ENCODE results near the gene PTPRM.

The PTPRM gene

GRCh38 chr18:7812431-7813063 lies 245.4 kb downstream of the PTPRM start:
- FAIRE-seq: no peak

GRCh38 chr18:7813131-7813530 lies 246.0 kb downstream of the PTPRM start:
- no peak for FAIRE-seq

GRCh38 chr18:7814754-7815315 lies 247.7 kb downstream of the PTPRM start:
- FAIRE-seq: no peak

- no peak for FAIRE-seq
Measured at GRCh38 chr18:7815787-7816186, 248.7 kb downstream of the PTPRM start.

GRCh38 chr18:7817575-7818230 lies 250.6 kb downstream of the PTPRM start:
- FAIRE-seq: no peak

- FAIRE-seq: no peak
Measured at GRCh38 chr18:7821784-7822183, 254.7 kb downstream of the PTPRM start.

- no peak for FAIRE-seq
Measured at GRCh38 chr18:7822435-7823331, 255.6 kb downstream of the PTPRM start.

GRCh38 chr18:7824970-7825369 lies 257.9 kb downstream of the PTPRM start:
- FAIRE-seq: no peak

- FAIRE-seq: no peak
Measured at GRCh38 chr18:7830468-7830867, 263.4 kb downstream of the PTPRM start.

GRCh38 chr18:7839548-7839947 lies 272.4 kb downstream of the PTPRM start:
- no peak for FAIRE-seq

- FAIRE-seq: no peak
Measured at GRCh38 chr18:7840411-7840810, 273.3 kb downstream of the PTPRM start.

- no peak for FAIRE-seq
Measured at GRCh38 chr18:7844017-7844416, 276.9 kb downstream of the PTPRM start.

GRCh38 chr18:7844418-7844817 lies 277.3 kb downstream of the PTPRM start:
- no peak for FAIRE-seq

GRCh38 chr18:7846335-7846734 lies 279.2 kb downstream of the PTPRM start:
- FAIRE-seq: no peak

- no peak for FAIRE-seq
Measured at GRCh38 chr18:7847357-7848053, 280.4 kb downstream of the PTPRM start.

- no peak for FAIRE-seq
Measured at GRCh38 chr18:7848054-7848412, 280.9 kb downstream of the PTPRM start.

- FAIRE-seq: no peak
Measured at GRCh38 chr18:7850446-7850845, 283.3 kb downstream of the PTPRM start.

- no peak for FAIRE-seq
Measured at GRCh38 chr18:7855028-7855427, 287.9 kb downstream of the PTPRM start.

- FAIRE-seq: no peak
Measured at GRCh38 chr18:7855671-7856070, 288.6 kb downstream of the PTPRM start.

GRCh38 chr18:7856116-7856515 lies 289.0 kb downstream of the PTPRM start:
- no peak for FAIRE-seq

- no peak for FAIRE-seq
Measured at GRCh38 chr18:7856733-7857132, 289.6 kb downstream of the PTPRM start.

- FAIRE-seq: no peak
Measured at GRCh38 chr18:7857562-7857961, 290.4 kb downstream of the PTPRM start.

- FAIRE-seq: no peak
Measured at GRCh38 chr18:7859122-7859521, 292.0 kb downstream of the PTPRM start.
